NK-92 treated with Interleukin-12 subunit alpha and Interleukin-12 subunit beta, amount 100 ng/mL, for 24 hours (cell line): Measurements from ENCODE around the gene MCRIP1.

Source experiments
- DNase-seq: peaks from one replicate; lab custom pipeline; 2025; lab: John Stamatoyannopoulos, UW

MCRIP1 gene

DNA sequence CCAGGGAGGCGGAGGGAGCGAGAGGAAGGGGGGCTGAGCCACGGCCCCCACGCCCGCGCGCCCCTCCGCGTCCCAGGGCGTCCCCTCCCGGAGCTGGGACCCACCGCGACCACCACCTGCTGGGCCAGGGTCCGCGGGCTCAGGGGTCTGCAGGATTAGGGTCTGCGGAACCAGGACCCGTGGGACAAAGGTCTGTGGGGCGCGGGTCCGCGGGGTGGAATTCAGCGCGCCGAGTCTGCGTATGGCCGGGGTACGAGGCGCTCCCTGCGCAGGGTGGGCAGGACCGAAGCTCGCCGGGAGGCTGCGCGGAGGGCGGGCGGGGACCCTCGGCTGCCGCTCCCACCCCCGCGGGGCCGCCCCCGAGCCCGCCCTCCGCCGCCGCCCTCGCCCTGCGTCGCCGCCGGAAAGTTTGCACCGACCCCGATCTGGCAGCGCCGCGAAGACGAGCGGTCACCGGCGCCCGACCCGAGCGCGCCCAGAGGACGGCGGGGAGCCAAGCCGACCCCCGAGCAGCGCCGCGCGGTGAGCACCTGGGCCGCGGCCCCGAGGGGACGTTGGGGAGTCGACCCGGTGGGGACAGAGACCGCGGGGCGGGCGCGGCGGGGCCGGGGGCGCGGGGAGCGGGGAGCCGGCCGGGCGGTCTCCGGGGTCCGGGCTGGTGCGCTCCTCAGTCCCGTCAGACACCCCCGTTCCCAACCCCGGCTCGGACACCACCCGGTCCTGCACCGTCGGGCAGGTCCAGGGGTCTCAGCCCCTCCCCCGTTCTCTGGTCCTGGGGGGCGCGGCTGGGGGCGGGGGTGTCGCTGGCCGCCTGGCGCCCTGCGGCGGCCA is 29.1 kb downstream of the MCRIP1 start, which contains the start of gene GCGR:
Gene GCGR (plus strand): TSS at position 423 of the 831 bp plus-strand sequence. CDS start 4,869 bp downstream, outside the sequence.
- DNase-seq = no peak

DNA sequence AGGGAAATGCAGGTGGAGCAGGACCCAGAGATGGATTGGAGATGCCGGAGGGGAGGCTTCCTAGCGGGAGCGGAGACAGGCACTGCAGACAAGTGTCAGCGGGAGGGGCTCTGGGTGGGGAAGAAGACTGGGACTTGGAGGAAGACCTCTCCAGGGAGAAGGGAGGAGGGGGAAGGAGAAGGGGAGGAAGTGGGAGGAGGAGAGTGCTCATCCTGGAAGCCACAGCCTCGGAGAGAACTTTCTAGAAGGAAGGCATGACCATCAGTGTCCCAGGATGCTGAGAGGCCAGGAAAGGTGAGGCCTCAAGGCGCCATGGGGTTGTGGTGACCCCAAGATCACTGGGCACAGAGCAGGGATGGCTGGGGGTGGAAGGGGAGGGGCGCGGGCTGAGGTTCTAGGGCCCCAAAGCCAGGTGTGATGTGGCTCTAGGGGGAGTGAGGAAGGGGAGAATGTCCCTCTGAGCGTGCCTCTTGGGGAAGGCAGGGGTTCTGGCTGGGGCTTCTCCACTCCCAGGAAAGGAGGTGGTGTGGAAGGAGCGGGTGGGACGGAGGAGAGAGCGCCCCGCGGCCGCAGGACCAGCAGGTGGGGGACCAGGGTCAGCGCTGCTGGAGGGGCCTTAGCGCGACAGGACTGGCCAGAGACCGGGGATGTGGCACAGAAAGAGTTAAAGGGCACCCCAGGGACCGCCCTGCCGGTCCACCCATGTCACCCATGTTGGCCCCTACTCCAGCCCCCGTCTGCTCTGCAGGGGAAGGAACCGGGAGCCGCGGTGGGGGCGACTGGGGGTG is 30.0 kb downstream of the MCRIP1 start:
- no peak for DNase-seq

DNA sequence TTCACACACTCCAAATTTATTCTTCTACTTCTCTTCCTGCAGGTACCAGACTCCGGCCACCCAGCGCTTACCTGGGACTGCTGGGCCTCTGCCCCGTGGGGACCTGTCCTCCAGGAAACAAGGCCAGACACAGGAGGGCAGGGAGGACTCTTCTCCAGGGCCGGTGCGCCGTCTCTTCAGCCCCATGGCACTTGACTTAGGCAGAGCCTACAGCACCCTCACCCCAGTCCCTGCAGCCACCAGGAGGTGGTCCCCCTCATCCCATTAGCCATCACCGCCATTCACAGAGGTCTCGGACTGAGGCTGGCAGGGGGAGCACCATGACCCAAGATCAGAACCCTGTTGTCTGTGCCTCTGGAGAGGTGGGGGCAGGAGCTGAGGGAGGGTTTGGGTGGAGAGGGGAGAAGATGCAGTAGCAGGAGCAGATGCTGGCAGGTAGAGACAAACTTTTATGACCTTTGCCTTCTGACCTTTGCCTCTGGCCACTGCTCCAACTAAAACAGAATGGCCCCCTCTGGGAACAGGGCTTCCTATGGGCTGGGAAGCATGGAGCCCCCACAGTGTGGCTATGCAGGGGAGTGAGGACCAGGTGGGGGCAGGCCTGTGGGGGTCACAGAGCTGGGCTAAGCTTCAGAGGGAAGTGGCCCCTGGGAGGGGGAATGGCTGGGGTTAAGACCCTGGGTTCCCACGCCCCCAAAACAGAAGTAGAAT is 30.9 kb downstream of the MCRIP1 start:
- no peak for DNase-seq

DNA sequence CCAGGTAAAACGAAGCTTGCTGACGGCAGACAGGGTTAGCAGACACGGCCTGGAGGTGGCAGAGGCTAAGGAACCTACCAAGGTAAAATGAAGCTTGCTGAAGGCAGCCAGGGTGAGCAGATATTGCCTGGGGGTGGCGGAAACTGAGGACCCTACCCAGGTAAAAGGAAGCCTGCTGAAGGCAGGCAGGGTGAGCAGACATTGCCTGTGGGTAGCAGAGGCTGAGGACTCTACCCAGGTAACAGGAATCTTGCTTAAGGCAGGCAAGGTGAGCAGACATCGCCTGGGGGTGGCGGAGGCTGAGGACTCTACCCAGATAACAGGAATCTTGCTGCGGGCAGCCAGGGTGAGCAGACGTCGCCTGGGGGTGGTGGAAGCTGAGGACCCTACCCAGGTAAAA is 31.8 kb downstream of the MCRIP1 start:
- no peak for DNase-seq

DNA sequence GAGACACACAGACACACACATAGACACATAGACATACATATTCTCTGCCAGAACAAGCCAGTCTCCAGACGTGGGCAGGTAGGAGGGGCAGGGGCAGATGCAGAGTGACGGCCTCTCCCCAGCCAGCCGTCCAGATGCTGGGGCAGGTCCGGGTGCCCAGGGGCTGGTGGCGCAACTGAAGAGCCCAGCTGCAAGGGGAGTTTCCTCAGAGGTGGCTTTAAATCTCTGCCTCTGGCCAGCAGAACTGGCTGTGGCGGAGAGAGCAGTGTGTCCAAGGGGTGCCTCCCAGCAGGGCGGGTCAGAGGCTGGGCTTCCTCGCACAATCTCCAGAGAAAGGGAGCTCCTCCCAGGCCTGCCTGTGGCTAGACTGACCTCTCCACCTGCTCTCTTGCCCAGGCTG is 38.6 kb downstream of the MCRIP1 start:
- no peak for DNase-seq

DNA sequence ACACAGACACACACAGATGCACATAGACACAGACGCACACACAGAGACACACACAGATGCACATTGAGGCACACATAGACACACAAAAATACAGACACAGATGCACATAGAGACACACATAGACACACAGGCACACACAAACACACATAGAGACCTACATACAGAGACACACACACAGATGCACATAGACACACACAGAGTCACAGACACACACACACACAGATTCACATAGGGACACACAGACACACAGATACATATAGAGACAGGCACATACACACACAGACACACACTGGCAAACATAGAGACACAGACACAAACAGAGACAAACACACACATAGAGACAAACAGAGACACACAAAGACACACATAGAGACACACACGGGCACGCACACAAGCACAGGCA is 39.0 kb downstream of the MCRIP1 start:
- DNase-seq = no peak

DNA sequence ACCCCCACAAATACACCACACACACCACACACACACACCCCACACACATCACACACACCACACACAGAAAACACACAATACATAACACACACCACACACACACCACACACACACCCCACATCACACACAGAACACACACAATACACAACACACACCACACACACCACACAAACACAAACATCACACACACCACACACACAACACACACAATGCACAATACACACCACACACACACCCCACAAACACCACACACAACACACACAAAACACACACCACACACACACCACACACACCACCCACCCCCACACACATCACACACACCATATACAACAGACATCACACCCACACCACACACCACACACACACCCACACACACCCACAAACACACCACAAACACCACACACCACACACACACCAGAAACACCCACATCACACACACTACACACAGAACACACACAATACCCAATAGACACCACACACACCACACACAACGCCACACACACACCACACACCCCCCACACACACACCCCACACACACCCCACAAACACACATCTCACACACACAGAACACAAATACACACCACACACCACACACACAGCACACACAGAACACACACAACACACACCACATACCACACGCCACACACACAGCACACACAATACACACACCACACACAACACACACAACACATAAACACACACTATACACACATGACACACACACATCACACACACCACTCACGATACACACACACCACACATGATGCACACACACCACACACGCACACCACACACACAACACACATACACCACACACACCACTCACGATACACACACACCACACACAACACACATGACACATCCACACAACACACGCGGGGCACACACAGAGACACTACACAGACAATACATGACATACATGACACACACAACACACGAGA is 40.1 kb downstream of the MCRIP1 start:
- no peak for DNase-seq
